ENCODE measurements around the gene TSNAXIP1. TPM values are rescaled to one million over a fixed set of nuclear protein-coding genes. Genes with fewer than 3 reads are reported as not detected.

TSNAXIP1 gene
- total RNA-seq, 1 donor from 2014 or later, result 3.7 TPM

GRCh38 chr16:67837811-67838210 is 31.1 kb downstream of the TSNAXIP1 start:
- DNase-seq, result no peak

GRCh38 chr16:67841198-67841815 is 34.6 kb downstream of the TSNAXIP1 start:
- no peak for DNase-seq

- DNase-seq, result peak; percentile 87
Observed at GRCh38 chr16:67841816-67842508, 35.3 kb downstream of the TSNAXIP1 start, which contains the start of gene THAP11. THAP11 (plus strand) TSS chr16:67842320; CDS start chr16:67842555, 235 bp downstream.

GRCh38 chr16:67842509-67843342 is 36.0 kb downstream of the TSNAXIP1 start:
- peak; percentile 70 for DNase-seq

- no peak for DNase-seq
Observed at GRCh38 chr16:67843343-67843765, 36.7 kb downstream of the TSNAXIP1 start.

GRCh38 chr16:67844497-67844896 is 37.8 kb downstream of the TSNAXIP1 start:
- DNase-seq, result no peak

GRCh38 chr16:67845291-67846062 is 38.8 kb downstream of the TSNAXIP1 start:
- no peak for DNase-seq

GRCh38 chr16:67846063-67846319 is 39.3 kb downstream of the TSNAXIP1 start:
- no peak for DNase-seq

GRCh38 chr16:67846320-67847063 is 39.8 kb downstream of the TSNAXIP1 start, which contains the start of gene NUTF2:
NUTF2 (plus strand) TSS chr16:67846933; CDS start chr16:67865131, 18,198 bp downstream.
- DNase-seq, result peak; percentile 91

- DNase-seq, result no peak
Observed at GRCh38 chr16:67847064-67847861, 40.6 kb downstream of the TSNAXIP1 start, which contains the start of gene CENPT. CENPT (minus strand) TSS chr16:67847693; CDS start chr16:67833859, 13,834 bp downstream.

GRCh38 chr16:67848118-67848517 is 41.4 kb downstream of the TSNAXIP1 start:
- DNase-seq, result no peak

- DNase-seq, result no peak
Observed at GRCh38 chr16:67853670-67854069, 47.0 kb downstream of the TSNAXIP1 start.

- no peak for DNase-seq
Observed at GRCh38 chr16:67855789-67856188, 49.1 kb downstream of the TSNAXIP1 start.

GRCh38 chr16:67856927-67857546 is 50.3 kb downstream of the TSNAXIP1 start:
- no peak for DNase-seq

- DNase-seq, result no peak
Observed at GRCh38 chr16:67857547-67858233, 51.0 kb downstream of the TSNAXIP1 start.

- no peak for DNase-seq
Observed at GRCh38 chr16:67858500-67858899, 51.8 kb downstream of the TSNAXIP1 start.

- DNase-seq, result no peak
Observed at GRCh38 chr16:67860589-67861398, 54.1 kb downstream of the TSNAXIP1 start.

- DNase-seq, result no peak
Observed at GRCh38 chr16:67861877-67862276, 55.2 kb downstream of the TSNAXIP1 start.
